HPDE6-E6E7 (cell line): ENCODE results near the gene PATJ.
"Not testable (repeated sequence)": the region's sequence is repeated elsewhere in the genome, so short reads cannot be mapped to it uniquely, and the experiment has no call there.

Experiments used
- DNase-seq: peaks from one replicate; pipeline ENCODE4 v3.0.0; 2011; ENCODE audit warnings: missing footprints; ENCODE audit errors: extremely low spot score

PATJ gene

DNA sequence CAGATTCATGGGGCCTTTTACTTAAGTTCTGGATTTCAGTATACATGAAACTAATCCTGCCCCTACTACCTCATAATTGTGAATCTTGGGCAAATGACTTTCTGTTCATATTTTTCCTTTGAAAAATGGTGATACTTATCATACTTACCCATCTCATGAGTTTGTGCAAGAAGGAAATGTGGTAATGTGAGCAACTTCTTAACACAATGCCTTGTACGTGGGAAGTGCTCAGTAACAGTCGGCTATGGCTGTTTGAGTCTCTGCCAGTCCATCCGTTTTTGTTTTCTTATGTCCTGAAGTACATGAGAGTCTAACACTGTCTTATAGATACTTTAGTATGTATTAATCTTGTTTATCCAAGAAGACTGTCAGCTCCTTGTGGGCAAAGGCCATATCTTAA is 86.5 kb downstream of the PATJ start:
- DNase-seq: no peak

- DNase-seq: no peak
These were observed 94.4 kb downstream of the PATJ start for GRCh38 chr1:61836649-61837048.

- DNase-seq: peak; percentile 31
These were observed 95.3 kb downstream of the PATJ start for GRCh38 chr1:61837607-61838006.

GRCh38 chr1:61839679-61840078 is 97.4 kb downstream of the PATJ start:
- DNase-seq: no peak

DNA sequence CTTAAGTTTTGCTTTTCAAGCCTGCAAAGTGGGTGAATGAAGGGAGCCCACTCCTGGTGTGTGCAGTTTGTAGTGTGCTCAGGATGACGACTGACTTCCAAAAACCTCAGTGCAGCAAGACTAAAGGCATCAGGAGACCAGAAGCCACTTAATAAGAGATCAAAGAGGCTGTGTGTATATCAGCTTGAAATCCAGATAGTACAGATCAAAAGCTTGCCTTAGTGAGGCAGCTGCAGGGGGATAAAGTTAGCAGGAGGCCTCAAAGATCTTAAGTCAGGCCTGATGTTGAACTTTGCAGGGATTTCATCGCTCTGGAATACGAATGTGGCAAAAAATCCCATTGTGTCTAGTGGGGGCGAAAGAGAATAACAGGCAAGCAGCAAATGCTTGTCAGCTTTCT is 99.8 kb downstream of the PATJ start:
- no peak for DNase-seq

- no peak for DNase-seq
These were observed 100.7 kb downstream of the PATJ start for GRCh38 chr1:61842863-61843514.

GRCh38 chr1:61844006-61844405 is 101.7 kb downstream of the PATJ start:
- no peak for DNase-seq

DNA sequence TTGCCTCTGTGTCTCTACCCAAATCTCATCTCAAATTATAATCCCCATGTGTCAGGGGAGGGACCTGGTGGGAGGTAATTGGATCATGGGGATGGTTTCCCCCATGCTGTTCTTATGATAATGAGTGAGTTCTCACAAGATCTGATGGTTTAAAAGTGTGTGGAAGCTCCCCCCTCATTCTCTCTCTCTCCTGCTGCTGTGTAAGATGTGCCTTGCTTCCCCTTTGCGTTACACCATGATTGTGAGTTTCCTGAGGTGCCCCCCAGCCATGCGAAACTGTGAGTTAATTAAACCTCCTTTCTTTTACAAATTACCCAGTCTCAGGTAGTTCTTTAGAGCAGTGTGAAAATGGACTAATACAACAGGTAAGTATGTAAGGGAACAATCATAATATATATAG is 102.4 kb downstream of the PATJ start:
- DNase-seq: not testable (repeated sequence)

- DNase-seq: no peak
These were observed 109.0 kb downstream of the PATJ start for GRCh38 chr1:61851235-61851634.

GRCh38 chr1:61851849-61852669 is 109.8 kb downstream of the PATJ start:
- peak; percentile 14 for DNase-seq

GRCh38 chr1:61852670-61853015 is 110.4 kb downstream of the PATJ start:
- DNase-seq: no peak

DNA sequence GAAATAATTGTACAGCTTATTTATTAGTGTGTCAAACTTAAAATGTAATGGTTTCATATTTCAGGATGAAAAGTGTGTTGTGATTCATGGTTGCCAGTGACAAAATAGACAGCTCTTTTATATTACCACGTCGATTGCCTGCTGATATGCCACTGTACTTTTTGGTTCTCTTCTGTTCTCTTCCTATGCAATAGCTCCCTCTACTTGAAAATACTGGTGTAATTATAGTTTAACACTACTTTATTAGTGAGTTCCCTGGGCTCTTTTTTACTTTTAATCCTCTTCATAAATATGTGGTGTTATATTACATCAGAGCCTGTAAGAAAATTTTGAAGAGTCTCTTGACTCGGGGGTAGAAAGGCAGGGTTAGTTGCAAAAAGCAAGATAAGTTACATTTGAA is 111.3 kb downstream of the PATJ start:
- no peak for DNase-seq

DNA sequence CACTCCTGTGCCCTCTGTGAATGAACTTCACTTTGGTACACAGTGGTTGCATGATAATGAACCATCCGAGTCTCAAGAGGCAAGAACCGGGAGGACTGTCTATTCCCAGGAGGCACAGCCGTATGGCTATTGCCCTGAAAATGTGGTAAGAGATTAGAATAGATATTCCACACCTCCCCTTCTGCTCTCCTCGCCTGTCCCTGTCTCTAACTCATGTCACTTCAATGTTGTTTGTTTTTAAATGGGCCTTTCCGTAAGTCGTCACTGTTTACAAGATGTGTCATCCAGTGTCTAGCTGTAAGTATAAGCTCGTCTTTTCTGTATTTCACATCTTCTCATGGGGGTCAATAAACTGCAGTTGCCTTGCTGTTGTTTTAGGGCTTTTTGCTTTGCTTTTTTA is 122.2 kb downstream of the PATJ start:
- DNase-seq: no peak

DNA sequence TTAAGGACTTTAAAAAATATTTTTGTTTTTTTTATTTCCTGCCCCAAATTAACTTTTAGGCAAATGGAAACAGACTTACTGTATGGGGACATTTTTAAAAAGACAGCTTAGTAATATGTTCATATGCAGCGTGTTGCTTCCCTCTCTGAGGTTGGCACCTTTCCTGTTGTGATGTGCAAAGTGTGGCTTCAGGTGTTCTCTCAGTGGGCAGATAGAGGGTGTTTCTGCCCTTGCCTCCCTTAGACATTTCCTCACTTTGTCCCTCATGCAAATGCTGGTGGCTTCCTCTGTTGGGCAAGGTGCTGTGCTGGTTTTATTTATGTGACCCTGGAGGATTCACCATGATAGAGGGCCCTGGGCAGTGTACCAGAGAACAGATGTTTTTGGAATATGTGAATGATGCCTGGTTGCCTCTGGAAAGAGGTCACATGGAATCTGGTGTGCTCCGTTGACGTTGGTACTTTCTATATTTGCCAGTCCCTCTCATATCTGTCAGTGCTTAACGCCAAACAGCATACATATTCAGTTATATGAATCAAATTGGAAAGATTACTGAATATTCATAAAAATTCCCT is 123.5 kb downstream of the PATJ start:
- DNase-seq: no peak

GRCh38 chr1:61869691-61870109 is 127.4 kb downstream of the PATJ start:
- no peak for DNase-seq

DNA sequence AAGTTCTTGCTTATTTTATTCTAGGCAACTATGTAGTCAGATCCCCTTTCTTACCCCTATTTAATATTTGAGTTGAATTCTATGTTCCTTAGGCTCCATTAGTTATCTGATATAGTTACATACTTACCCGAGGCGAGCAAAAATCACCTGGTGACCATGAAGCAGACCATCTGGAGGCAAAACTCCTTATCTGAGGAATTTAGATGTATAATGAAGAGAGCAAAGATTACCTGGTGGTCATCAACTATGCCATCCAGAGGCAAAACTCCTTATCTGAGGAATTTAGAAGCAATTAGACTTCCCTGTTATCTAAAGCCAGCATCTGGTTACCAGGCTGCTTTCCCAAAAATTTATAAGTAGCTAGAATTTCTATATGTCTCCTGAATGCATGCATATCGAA is 129.9 kb downstream of the PATJ start:
- DNase-seq: no peak

- no peak for DNase-seq
These were observed 131.3 kb downstream of the PATJ start for GRCh38 chr1:61873581-61873980.

DNA sequence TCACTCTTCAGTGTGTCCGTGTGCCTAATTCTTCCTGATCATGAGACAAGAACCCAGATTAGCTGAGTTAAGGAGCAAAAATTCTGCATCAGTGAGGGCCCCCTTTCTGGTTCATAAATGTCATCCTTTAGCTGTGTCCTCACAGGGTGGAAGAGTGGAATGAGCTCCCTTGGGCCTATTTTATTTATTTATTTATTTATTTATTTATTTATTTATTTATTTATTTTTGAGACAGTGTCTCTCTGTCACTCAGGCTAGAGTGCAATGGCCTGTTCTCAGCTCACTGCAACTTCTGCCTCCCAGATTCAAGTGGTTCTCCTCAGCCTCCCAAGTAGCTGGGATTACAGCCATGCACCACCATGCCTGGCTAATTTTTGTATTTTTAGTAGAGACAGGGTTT is 131.7 kb downstream of the PATJ start:
- no peak for DNase-seq

- DNase-seq: no peak
These were observed 132.9 kb downstream of the PATJ start for GRCh38 chr1:61875198-61875597.

GRCh38 chr1:61879887-61880474 is 137.7 kb downstream of the PATJ start:
- DNase-seq: not testable (repeated sequence)

- DNase-seq: no peak
These were observed 145.0 kb downstream of the PATJ start for GRCh38 chr1:61887076-61887867.
